H1 (cell line): ENCODE data around the gene GSK3B. TPM values are rescaled to one million over a fixed set of nuclear protein-coding genes. Genes with fewer than 3 reads are reported as not detected.

Experiments
- MAFK ChIP-seq: IDR thresholded peaks from 2 replicates; pipeline ENCODE4 v1.6.1; 2012; ENCODE audit warnings: low read depth, mild to moderate bottlenecking, improper control_type of control experiment, low read length
- SIX5 ChIP-seq: IDR thresholded peaks from 2 replicates; pipeline ENCODE4 v1.6.1; 2011; ENCODE audit warnings: mild to moderate bottlenecking, low read depth, low read length
- polyA plus RNA-seq, 7 experiments: library from polyadenylated mRNA; depleted of rRNA in 3 of 7; stranded (reverse) in 5 of 7; unstranded in 2 of 7; fragments of >200 nt in 5 of 7; fragments of 200-250 nt in 2 of 7; gene quantifications; 1 replicate in 5 of 7; 2 replicates in 1 of 7; 4 replicates in 1 of 7; pipeline versions ENCODE4 v1.2.1 to v1.2.3, GENCODE V29; 2011 to 2013; ENCODE audit warnings: missing spikeins in 2 of 7, mixed read lengths in 2 of 7
- total RNA-seq: library from RNA; stranded (reverse); fragmentation: NEBNext Ultra II Directional; extraction: Animal tissue kit (Norgen Biotek cat#: 25700); gene quantifications from 2 replicates; pipeline ENCODE4 v1.2.1, GENCODE V29; 2021
- TF ChIP-seq, protein P1 (sequence below), 3 experiments: IDR thresholded peaks; 1 replicate in 2 of 3; 2 replicates in 1 of 3; pipeline versions ENCODE4 v1.5.1 to v1.6.1; 2011; ENCODE audit warnings: low read length in 3 of 3, mild to moderate bottlenecking in 3 of 3, inconsistent platforms in 2 of 3, low read depth in 1 of 3, moderate library complexity in 1 of 3; ENCODE audit not compliant: insufficient read depth in 1 of 3; ENCODE audit errors: control extremely low read depth in 1 of 3

Gene GSK3B
- total and polyA plus RNA-seq, 2 of the 8 experiments (the other 6 are each of a cell fraction or from before 2014, with no cell fraction given): 24.2 to 50.7 TPM

DNA sequence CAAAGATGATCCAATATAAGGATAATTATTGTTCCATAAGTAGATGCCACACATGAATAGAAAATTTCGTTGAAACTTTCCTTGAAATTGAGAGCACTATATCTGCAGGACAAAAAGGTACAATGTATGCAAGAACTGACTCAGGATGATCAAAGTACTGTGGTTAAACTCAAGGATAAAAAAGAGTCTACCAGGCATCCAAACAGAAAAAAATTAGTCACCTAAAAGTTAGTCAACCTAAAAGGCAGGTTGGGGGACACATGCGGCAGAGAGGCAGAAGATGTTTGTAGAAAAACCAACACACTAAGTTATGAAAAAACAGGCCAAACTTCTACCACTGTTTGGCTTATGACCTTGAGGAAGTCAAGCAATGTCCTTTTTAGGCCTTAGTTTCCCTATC, 68.7 kb downstream of the GSK3B start (continued):
- no peak for TF ChIP-seq SIX5
- TF ChIP-seq MAFK: no peak
- TF ChIP-seq, protein P1, sequence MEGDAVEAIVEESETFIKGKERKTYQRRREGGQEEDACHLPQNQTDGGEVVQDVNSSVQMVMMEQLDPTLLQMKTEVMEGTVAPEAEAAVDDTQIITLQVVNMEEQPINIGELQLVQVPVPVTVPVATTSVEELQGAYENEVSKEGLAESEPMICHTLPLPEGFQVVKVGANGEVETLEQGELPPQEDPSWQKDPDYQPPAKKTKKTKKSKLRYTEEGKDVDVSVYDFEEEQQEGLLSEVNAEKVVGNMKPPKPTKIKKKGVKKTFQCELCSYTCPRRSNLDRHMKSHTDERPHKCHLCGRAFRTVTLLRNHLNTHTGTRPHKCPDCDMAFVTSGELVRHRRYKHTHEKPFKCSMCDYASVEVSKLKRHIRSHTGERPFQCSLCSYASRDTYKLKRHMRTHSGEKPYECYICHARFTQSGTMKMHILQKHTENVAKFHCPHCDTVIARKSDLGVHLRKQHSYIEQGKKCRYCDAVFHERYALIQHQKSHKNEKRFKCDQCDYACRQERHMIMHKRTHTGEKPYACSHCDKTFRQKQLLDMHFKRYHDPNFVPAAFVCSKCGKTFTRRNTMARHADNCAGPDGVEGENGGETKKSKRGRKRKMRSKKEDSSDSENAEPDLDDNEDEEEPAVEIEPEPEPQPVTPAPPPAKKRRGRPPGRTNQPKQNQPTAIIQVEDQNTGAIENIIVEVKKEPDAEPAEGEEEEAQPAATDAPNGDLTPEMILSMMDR (IDR thresholded peaks at IDR 0.05; ENCODE audit: control extremely low read depth in 1 of 3, insufficient read depth in 1 of 3, low read depth in 1 of 3, low read length in 3 of 3): no peak
